Uterus (tissue), 4 donors: ENCODE results near the gene GRM5. TPM values are rescaled to one million over a fixed set of nuclear protein-coding genes. Genes with fewer than 3 reads are reported as not detected.

Experiments used
- DNase-seq, 2 donors: peaks; one replicate each; pipeline ENCODE4 v3.0.0-alpha.2; 2019 to 2020
- H3K27ac ChIP-seq, 2 donors: fragments of 200-600 bp; sonication (generic); 1 replicate in 1 of 2; 2 replicates in 1 of 2; pipeline ENCODE4 v1.5.1; 2016 to 2018
- H3K27me3 ChIP-seq, 2 donors: fragments of 200-600 bp; sonication (generic); one replicate each; pipeline ENCODE4 v1.5.1; 2018 to 2019; ENCODE audit warnings: control low read depth in 1 of 2
- H3K36me3 ChIP-seq, 2 donors: fragments of 200-600 bp; sonication (generic); one replicate each; pipeline ENCODE4 v1.5.1; 2019; ENCODE audit warnings: control low read depth in 1 of 2
- H3K4me1 ChIP-seq, 2 donors: fragments of 200-600 bp; sonication (generic); one replicate each; pipeline ENCODE4 v1.5.1; 2018 to 2019; ENCODE audit warnings: control low read depth in 1 of 2
- H3K4me3 ChIP-seq, 2 donors: fragments of 200-600 bp; sonication (generic); 1 replicate in 1 of 2; 2 replicates in 1 of 2; pipeline ENCODE4 v1.5.1; 2018 to 2019; ENCODE audit warnings: mild to moderate bottlenecking in 1 of 2
- H3K9me3 ChIP-seq, 2 donors: fragments of 200-600 bp; sonication (generic); one replicate each; pipeline ENCODE4 v1.5.1; 2019; ENCODE audit warnings: control low read depth in 1 of 2
- CTCF ChIP-seq, 4 experiments: fragments of 200-600 bp in 2 of 4; fragments of 450-650 bp in 2 of 4; sonication (generic) in 2 of 4; IDR thresholded peaks; one replicate each; pipeline ENCODE4 v1.5.1; 2016 to 2019; ENCODE audit warnings: antibody characterized with exemption in 4 of 4, mild to moderate bottlenecking in 2 of 4, moderate library complexity in 1 of 4
- POLR2A ChIP-seq, 2 donors: fragments of 450-650 bp; IDR thresholded peaks; one replicate each; pipeline ENCODE4 v1.6.1; 2016; ENCODE audit warnings: antibody characterized with exemption in 2 of 2, mild to moderate bottlenecking in 1 of 2, moderate library complexity in 1 of 2
- intact Hi-C: fragments of 100-400 bp; cut with DNase I; formaldehyde crosslinking; loops from one replicate; pipeline ENCODE4 v1.15.1; 2023; ENCODE audit warnings: low total_unique reads
- total RNA-seq, 4 donors: library from RNA; depleted of rRNA in 3 of 4; stranded (reverse); fragments of >200 nt in 3 of 4; gene quantifications; one replicate each; pipeline versions ENCODE4 v1.1.0 to v1.2.4, GENCODE V29; 2014 to 2023
- donor health status: DM: yes; HTN: yes; CAD: no.

The GRM5 gene
- total RNA-seq, 4 donors from 2014 or later = under 0.01 to 2.2 TPM; not detected in 2

- Histone ChIP-seq H3K9me3 (no peaks in the 10 kb centered on the region), H3K4me1 (no peaks in the 10 kb centered on the region), H3K36me3 (no peaks in the 10 kb centered on the region), H3K27me3 (no peaks in the 10 kb centered on the region), H3K4me3 (no peak overlapping the region), H3K27ac (no peak overlapping the region)
- intact Hi-C loops = no loop called here
- TF ChIP-seq POLR2A (IDR thresholded peaks at IDR 0.05) = no peak
- no peak for TF ChIP-seq CTCF (IDR thresholded peaks at IDR 0.05)
- no peak for DNase-seq
Observed at GRCh38 chr11:88521799-88522201, 544.0 kb downstream of the GRM5 start.

GRCh38 chr11:88521399-88521798, 544.4 kb downstream of the GRM5 start:
- no peak overlapping the region for H3K27ac ChIP-seq
- no peaks in the 10 kb centered on the region for H3K4me1 ChIP-seq
- TF ChIP-seq POLR2A (IDR thresholded peaks at IDR 0.05) = no peak
- no peak for TF ChIP-seq CTCF (IDR thresholded peaks at IDR 0.05)
- H3K36me3 ChIP-seq = no peaks in the 10 kb centered on the region
- no peaks in the 10 kb centered on the region for H3K27me3 ChIP-seq
- intact Hi-C loops = no loop called here
- no peak overlapping the region for H3K4me3 ChIP-seq
- no peaks in the 10 kb centered on the region for H3K9me3 ChIP-seq
- no peak for DNase-seq

- intact Hi-C loops = no loop called here
- Histone ChIP-seq H3K27me3 (no peaks in the 10 kb centered on the region), H3K4me3 (no peak overlapping the region), H3K9me3 (no peaks in the 10 kb centered on the region), H3K36me3 (no peaks in the 10 kb centered on the region), H3K4me1 (no peaks in the 10 kb centered on the region), H3K27ac (no peak overlapping the region)
- TF ChIP-seq CTCF (IDR thresholded peaks at IDR 0.05) = no peak
- no peak for TF ChIP-seq POLR2A (IDR thresholded peaks at IDR 0.05)
- DNase-seq = no peak
Observed at GRCh38 chr11:88520391-88520790, 545.4 kb downstream of the GRM5 start.

- Histone ChIP-seq H3K9me3 (no peaks in the 10 kb centered on the region), H3K27me3 (no peaks in the 10 kb centered on the region), H3K4me3 (no peak overlapping the region), H3K27ac (no peak overlapping the region), H3K4me1 (no peaks in the 10 kb centered on the region), H3K36me3 (no peaks in the 10 kb centered on the region)
- TF ChIP-seq CTCF (IDR thresholded peaks at IDR 0.05) = no peak
- TF ChIP-seq POLR2A (IDR thresholded peaks at IDR 0.05) = no peak
- DNase-seq = no peak
- intact Hi-C loops = no loop called here
Observed at GRCh38 chr11:88515002-88515401, 550.8 kb downstream of the GRM5 start.

- Histone ChIP-seq H3K9me3 (no peaks in the 10 kb centered on the region), H3K4me1 (no peaks in the 10 kb centered on the region), H3K36me3 (no peaks in the 10 kb centered on the region), H3K27ac (no peak overlapping the region), H3K4me3 (no peak overlapping the region), H3K27me3 (no peaks in the 10 kb centered on the region)
- TF ChIP-seq CTCF (IDR thresholded peaks at IDR 0.05) (no peak), POLR2A (IDR thresholded peaks at IDR 0.05) (no peak)
- intact Hi-C loops = no loop called here
- no peak for DNase-seq
Observed at GRCh38 chr11:88511006-88511405, 554.8 kb downstream of the GRM5 start.
